Fibroblast of lung (primary cell): ENCODE data around the gene TRIB2.

Source experiments
- EZH2 ChIP-seq: IDR thresholded peaks from 2 replicates; pipeline ENCODE4 v1.5.1; 2012; ENCODE audit warnings: low read length, control low read depth, mild to moderate bottlenecking; ENCODE audit errors: missing control alignments
- TF ChIP-seq, protein P1 (sequence below), 2 donors: IDR thresholded peaks in 1 of 2; conservative IDR thresholded peaks in 1 of 2; 1 replicate in 1 of 2; 2 replicates in 1 of 2; pipeline ENCODE4 v1.5.1; 2011 to 2012; ENCODE audit warnings: low read length in 2 of 2, control low read depth in 1 of 2, inconsistent platforms in 1 of 2, low read depth in 1 of 2, mild to moderate bottlenecking in 1 of 2

DNA sequence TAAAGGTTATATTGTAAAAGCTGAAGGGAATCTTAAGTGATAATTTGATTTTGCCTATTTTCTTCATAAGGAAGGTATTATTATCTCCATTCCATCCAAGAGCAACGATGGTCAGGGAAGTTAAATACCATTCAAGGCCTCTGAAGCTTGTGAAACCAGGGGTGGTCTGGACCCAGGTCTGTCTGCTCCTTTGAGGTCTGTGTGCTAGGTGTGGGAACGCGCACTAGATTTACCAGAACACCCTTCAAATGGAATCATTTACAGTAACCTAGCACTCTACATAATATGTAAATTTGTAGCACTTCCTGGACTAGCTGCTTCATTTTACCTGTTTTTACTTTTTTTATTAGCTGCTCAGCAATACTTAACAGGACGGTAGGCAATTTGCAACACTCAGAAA lies 6.4 kb upstream of the TRIB2 start:
- TF ChIP-seq, protein P1, sequence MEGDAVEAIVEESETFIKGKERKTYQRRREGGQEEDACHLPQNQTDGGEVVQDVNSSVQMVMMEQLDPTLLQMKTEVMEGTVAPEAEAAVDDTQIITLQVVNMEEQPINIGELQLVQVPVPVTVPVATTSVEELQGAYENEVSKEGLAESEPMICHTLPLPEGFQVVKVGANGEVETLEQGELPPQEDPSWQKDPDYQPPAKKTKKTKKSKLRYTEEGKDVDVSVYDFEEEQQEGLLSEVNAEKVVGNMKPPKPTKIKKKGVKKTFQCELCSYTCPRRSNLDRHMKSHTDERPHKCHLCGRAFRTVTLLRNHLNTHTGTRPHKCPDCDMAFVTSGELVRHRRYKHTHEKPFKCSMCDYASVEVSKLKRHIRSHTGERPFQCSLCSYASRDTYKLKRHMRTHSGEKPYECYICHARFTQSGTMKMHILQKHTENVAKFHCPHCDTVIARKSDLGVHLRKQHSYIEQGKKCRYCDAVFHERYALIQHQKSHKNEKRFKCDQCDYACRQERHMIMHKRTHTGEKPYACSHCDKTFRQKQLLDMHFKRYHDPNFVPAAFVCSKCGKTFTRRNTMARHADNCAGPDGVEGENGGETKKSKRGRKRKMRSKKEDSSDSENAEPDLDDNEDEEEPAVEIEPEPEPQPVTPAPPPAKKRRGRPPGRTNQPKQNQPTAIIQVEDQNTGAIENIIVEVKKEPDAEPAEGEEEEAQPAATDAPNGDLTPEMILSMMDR (conservative IDR thresholded peaks at IDR 0.05 in 1 of 2, IDR thresholded peaks at IDR 0.05 in 1 of 2; ENCODE audit: low read depth in 1 of 2, low read length in 2 of 2): no peak
- TF ChIP-seq EZH2: no peak
